SK-N-SH treated with all-trans-retinoic acid at 6 μM for 48 hours (cell line): Measurements from ENCODE around the gene CDC20.

Experiments
- ATAC-seq: fragments of 200-7000 bp; cut with Tn5 transposase; 3 replicates; pipeline ENCODE4 v1.9.1; 2020; ENCODE audit warnings: mild to moderate bottlenecking, moderate library complexity
- ARNTL ChIP-seq: fragments of 450-650 bp; formaldehyde crosslinking; IDR thresholded peaks from 2 replicates; pipeline ENCODE4 v1.5.0; 2020; ENCODE audit warnings: low read depth, mild to moderate bottlenecking, moderate library complexity, borderline replicate concordance
- BACH2 ChIP-seq: fragments of 250-450 bp; sonication (Bioruptor Pico); IDR thresholded peaks from 2 replicates; pipeline ENCODE4 v1.9.0; 2021; ENCODE audit warnings: mild to moderate bottlenecking, borderline replicate concordance
- CSDC2 ChIP-seq: fragments of 250-450 bp; sonication (Bioruptor Pico); IDR thresholded peaks from 2 replicates; pipeline ENCODE4 v1.5.0; 2020; ENCODE audit warnings: mild to moderate bottlenecking, moderate library complexity
- GLIS3 ChIP-seq: fragments of 250-450 bp; sonication (Bioruptor Pico); IDR thresholded peaks from 2 replicates; pipeline ENCODE4 v1.5.0; 2020; ENCODE audit warnings: mild to moderate bottlenecking, moderate library complexity
- ISL1 ChIP-seq: fragments of 250-450 bp; sonication (Bioruptor Pico); IDR thresholded peaks from 2 replicates; pipeline ENCODE4 v2.1.2; 2022; ENCODE audit warnings: mild to moderate bottlenecking, moderate library complexity
- OSR1 ChIP-seq: fragments of 250-450 bp; sonication (Bioruptor Pico); IDR thresholded peaks from 2 replicates; pipeline ENCODE4 v1.8.0; 2022; ENCODE audit warnings: moderate library complexity, mild to moderate bottlenecking, inconsistent platforms
- PPARA ChIP-seq: fragments of 250-450 bp; sonication (Bioruptor Pico); IDR thresholded peaks from 2 replicates; pipeline ENCODE4 v1.5.0; 2020; ENCODE audit warnings: mild to moderate bottlenecking, borderline replicate concordance
- RARB ChIP-seq: fragments of 250-450 bp; sonication (Bioruptor Pico); IDR thresholded peaks from 2 replicates; pipeline ENCODE4 v1.8.0; 2021; ENCODE audit warnings: mild to moderate bottlenecking, moderate library complexity
- SNAI2 ChIP-seq: fragments of 250-450 bp; sonication (Bioruptor Pico); IDR thresholded peaks from 2 replicates; pipeline ENCODE4 v1.5.0; 2020; ENCODE audit warnings: mild to moderate bottlenecking, moderate library complexity
- TCF4 ChIP-seq: fragments of 250-450 bp; sonication (Bioruptor Pico); IDR thresholded peaks from 2 replicates; pipeline ENCODE4 v1.8.0; 2021; ENCODE audit warnings: mild to moderate bottlenecking, moderate library complexity, borderline replicate concordance
- ZFP3 ChIP-seq: fragments of 250-450 bp; sonication (Bioruptor Pico); IDR thresholded peaks from 2 replicates; pipeline ENCODE4 v1.5.0; 2020; ENCODE audit warnings: mild to moderate bottlenecking, moderate library complexity
- ZFP30 ChIP-seq: fragments of 450-650 bp; formaldehyde crosslinking; IDR thresholded peaks from 2 replicates; pipeline ENCODE4 v1.5.0; 2022; ENCODE audit warnings: mild to moderate bottlenecking, moderate library complexity
- ZNF565 ChIP-seq: fragments of 450-650 bp; formaldehyde crosslinking; conservative IDR thresholded peaks from 2 replicates; pipeline ENCODE4 v1.5.0; 2020; ENCODE audit warnings: low read depth, mild to moderate bottlenecking, moderate library complexity
- ZNF70 ChIP-seq: fragments of 450-650 bp; formaldehyde crosslinking; IDR thresholded peaks from 2 replicates; pipeline ENCODE4 v1.5.0; 2020; ENCODE audit warnings: mild to moderate bottlenecking, moderate library complexity
- ZNF8 ChIP-seq: fragments of 450-650 bp; formaldehyde crosslinking; IDR thresholded peaks from 2 replicates; pipeline ENCODE4 v1.5.0; 2020; ENCODE audit warnings: mild to moderate bottlenecking, moderate library complexity
- TF ChIP-seq, protein P1 (sequence below): fragments of 250-450 bp; sonication (Bioruptor Pico); IDR thresholded peaks from 2 replicates; pipeline ENCODE4 v1.5.1; 2020; ENCODE audit warnings: low read depth, mild to moderate bottlenecking, moderate library complexity
- TF ChIP-seq, protein P2 (sequence below): fragments of 250-450 bp; sonication (Bioruptor Pico); IDR thresholded peaks from 2 replicates; pipeline ENCODE4 v1.5.0; 2020; ENCODE audit warnings: mild to moderate bottlenecking, moderate library complexity
- TF ChIP-seq, protein P3 (sequence below): fragments of 250-450 bp; sonication (Bioruptor Pico); IDR thresholded peaks from 2 replicates; pipeline ENCODE4 v1.5.1; 2021; ENCODE audit warnings: mild to moderate bottlenecking, moderate library complexity
- TF ChIP-seq, protein P4 (sequence below): fragments of 250-450 bp; sonication (Bioruptor Pico); IDR thresholded peaks from 2 replicates; pipeline ENCODE4 v1.8.0; 2021; ENCODE audit warnings: low read depth, mild to moderate bottlenecking, moderate library complexity, borderline replicate concordance
- TF ChIP-seq, protein P5 (sequence below): fragments of 250-450 bp; sonication (Bioruptor Pico); IDR thresholded peaks from 2 replicates; pipeline ENCODE4 v1.8.0; 2020; ENCODE audit warnings: mild to moderate bottlenecking, moderate library complexity, borderline replicate concordance

Gene CDC20

DNA sequence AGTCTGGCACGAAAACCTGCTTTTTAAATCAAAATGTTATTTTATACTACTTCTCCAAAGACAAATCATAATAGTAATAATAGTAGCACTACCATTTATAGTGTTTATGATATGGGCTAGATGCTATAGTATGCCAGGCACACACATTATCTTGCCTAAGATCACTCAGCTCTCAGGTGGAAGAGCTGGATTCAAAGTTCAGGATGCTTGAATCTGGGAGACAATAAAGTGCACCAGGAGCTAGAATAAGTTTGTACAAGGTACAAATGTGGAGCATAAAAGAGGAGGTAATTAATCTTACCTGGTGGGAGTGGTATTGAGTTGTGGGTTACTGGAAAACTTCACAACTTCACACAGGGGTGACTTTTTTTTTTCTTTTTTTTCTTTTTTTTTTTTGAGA, 19.1 kb downstream of the CDC20 start:
- no peak for ATAC-seq
- TF ChIP-seq RARB (CRISPR knock-in tag) = no peak
- TF ChIP-seq ZNF565 = no peak
- TF ChIP-seq, protein P1, sequence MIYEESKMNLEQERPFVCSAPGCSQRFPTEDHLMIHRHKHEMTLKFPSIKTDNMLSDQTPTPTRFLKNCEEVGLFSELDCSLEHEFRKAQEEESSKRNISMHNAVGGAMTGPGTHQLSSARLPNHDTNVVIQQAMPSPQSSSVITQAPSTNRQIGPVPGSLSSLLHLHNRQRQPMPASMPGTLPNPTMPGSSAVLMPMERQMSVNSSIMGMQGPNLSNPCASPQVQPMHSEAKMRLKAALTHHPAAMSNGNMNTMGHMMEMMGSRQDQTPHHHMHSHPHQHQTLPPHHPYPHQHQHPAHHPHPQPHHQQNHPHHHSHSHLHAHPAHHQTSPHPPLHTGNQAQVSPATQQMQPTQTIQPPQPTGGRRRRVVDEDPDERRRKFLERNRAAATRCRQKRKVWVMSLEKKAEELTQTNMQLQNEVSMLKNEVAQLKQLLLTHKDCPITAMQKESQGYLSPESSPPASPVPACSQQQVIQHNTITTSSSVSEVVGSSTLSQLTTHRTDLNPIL (CRISPR knock-in tag) = no peak
- no peak for TF ChIP-seq ZFP30

DNA sequence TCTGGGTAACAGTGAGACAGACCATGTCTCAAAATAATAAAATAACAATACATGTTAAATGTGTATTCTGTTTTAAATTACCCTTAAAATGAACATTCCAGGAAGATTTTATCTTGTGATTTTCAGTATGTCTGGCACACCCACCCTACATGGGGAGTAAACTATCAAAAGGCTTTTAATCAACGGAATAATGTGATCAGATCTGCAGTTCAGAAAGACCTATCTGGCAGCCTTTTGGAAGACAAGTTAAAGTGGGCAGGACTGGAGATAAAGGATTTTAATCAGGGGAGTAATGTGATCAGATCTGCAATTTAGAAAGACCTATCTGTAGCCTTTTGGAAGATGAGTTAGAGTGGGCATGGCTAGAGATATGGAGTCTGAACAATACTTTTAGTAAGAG, 20.7 kb downstream of the CDC20 start:
- TF ChIP-seq ISL1 (CRISPR knock-in tag) (peak; percentile 49; the same call in 1 of the 2 replicates), TCF4 (CRISPR knock-in tag) (peak; percentile 87), ZNF70 (CRISPR knock-in tag) (no peak)
- TF ChIP-seq, protein P2, sequence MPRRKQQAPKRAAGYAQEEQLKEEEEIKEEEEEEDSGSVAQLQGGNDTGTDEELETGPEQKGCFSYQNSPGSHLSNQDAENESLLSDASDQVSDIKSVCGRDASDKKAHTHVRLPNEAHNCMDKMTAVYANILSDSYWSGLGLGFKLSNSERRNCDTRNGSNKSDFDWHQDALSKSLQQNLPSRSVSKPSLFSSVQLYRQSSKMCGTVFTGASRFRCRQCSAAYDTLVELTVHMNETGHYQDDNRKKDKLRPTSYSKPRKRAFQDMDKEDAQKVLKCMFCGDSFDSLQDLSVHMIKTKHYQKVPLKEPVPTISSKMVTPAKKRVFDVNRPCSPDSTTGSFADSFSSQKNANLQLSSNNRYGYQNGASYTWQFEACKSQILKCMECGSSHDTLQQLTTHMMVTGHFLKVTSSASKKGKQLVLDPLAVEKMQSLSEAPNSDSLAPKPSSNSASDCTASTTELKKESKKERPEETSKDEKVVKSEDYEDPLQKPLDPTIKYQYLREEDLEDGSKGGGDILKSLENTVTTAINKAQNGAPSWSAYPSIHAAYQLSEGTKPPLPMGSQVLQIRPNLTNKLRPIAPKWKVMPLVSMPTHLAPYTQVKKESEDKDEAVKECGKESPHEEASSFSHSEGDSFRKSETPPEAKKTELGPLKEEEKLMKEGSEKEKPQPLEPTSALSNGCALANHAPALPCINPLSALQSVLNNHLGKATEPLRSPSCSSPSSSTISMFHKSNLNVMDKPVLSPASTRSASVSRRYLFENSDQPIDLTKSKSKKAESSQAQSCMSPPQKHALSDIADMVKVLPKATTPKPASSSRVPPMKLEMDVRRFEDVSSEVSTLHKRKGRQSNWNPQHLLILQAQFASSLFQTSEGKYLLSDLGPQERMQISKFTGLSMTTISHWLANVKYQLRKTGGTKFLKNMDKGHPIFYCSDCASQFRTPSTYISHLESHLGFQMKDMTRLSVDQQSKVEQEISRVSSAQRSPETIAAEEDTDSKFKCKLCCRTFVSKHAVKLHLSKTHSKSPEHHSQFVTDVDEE (CRISPR knock-in tag) = peak; percentile 51; the same call in 1 of the 2 replicates
- no peak for ATAC-seq

DNA sequence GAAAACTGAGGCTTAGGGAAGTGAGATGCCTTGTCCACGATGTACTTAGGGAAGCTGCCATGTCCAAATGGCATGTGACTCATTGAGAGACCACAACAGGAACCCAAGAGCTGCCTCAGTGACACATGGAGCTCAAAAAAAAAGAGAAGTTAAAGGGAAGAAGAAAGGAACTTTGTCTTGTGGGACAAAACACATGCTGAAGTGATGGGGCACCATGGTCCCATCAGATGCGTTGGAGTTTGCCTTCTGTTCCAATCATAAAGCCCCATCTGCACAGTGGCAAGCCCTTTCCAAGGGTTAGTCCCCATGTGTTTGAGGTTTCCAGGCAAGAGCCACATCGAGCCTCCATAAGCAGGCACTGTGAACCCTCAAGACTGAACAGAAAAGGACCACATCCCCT, 22.8 kb downstream of the CDC20 start:
- ATAC-seq = no peak; the same call in 2 of the 3 replicates
- TF ChIP-seq SNAI2 (CRISPR knock-in tag) (no peak), ZNF70 (CRISPR knock-in tag) (no peak), BACH2 (CRISPR knock-in tag) (no peak), ZNF8 (no peak), RARB (CRISPR knock-in tag) (no peak), ARNTL (CRISPR knock-in tag) (no peak)
- TF ChIP-seq, protein P3, sequence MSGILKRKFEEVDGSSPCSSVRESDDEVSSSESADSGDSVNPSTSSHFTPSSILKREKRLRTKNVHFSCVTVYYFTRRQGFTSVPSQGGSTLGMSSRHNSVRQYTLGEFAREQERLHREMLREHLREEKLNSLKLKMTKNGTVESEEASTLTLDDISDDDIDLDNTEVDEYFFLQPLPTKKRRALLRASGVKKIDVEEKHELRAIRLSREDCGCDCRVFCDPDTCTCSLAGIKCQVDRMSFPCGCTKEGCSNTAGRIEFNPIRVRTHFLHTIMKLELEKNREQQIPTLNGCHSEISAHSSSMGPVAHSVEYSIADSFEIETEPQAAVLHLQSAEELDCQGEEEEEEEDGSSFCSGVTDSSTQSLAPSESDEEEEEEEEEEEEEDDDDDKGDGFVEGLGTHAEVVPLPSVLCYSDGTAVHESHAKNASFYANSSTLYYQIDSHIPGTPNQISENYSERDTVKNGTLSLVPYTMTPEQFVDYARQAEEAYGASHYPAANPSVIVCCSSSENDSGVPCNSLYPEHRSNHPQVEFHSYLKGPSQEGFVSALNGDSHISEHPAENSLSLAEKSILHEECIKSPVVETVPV (CRISPR knock-in tag) = no peak

DNA sequence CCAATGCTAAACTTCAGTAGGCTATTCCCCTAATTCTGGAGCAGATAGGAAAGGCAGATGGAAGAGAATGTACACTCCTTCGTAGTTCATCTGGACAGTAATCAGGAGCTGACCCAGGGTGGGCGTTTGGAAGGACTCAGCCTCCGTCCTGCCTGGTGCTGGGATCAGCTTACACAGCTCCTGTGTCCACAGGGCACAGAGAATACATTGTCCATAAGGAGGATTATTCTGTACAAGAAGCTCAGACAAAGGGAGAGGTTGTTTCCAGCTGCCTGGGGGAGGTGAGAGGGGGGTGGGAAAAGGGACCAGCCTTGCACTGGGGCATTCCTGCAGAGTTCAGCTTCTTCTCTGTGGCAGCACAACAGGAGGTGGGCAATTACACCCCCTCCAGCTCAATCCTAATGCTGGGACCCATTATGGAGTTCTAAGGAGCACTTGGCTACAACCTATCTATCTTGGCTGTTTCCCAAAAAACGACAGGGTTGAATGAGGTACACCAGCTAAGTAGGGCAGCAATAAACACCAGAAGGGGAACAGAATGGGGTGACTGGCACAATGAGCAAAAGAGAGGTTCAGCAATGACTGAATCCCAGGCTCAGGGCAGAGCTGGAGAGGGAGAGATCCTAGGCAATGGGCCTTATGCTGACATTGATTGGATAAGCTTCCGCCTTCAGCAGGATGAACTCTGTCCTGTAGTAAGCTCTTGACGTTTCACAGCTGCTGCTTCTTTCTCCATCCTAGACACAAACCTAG, 23.4 kb downstream of the CDC20 start:
- ATAC-seq = peak; percentile 20; the same call in 2 of the 3 replicates
- TF ChIP-seq, protein P4, sequence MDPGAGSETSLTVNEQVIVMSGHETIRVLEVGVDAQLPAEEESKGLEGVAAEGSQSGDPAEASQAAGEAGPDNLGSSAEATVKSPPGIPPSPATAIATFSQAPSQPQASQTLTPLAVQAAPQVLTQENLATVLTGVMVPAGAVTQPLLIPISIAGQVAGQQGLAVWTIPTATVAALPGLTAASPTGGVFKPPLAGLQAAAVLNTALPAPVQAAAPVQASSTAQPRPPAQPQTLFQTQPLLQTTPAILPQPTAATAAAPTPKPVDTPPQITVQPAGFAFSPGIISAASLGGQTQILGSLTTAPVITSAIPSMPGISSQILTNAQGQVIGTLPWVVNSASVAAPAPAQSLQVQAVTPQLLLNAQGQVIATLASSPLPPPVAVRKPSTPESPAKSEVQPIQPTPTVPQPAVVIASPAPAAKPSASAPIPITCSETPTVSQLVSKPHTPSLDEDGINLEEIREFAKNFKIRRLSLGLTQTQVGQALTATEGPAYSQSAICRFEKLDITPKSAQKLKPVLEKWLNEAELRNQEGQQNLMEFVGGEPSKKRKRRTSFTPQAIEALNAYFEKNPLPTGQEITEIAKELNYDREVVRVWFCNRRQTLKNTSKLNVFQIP (CRISPR knock-in tag) = no peak
- TF ChIP-seq ZNF565 = no peak
- TF ChIP-seq ZFP3 (CRISPR knock-in tag) = no peak
- TF ChIP-seq ARNTL (CRISPR knock-in tag) = no peak
- no peak for TF ChIP-seq GLIS3 (CRISPR knock-in tag)
- TF ChIP-seq RARB (CRISPR knock-in tag) = no peak
- TF ChIP-seq ZNF70 (CRISPR knock-in tag) = no peak
- TF ChIP-seq, protein P2 (CRISPR knock-in tag) = no peak
- TF ChIP-seq ZNF8 = no peak
- no peak for TF ChIP-seq TCF4 (CRISPR knock-in tag)
- no peak for TF ChIP-seq CSDC2 (CRISPR knock-in tag)
- TF ChIP-seq, protein P5, sequence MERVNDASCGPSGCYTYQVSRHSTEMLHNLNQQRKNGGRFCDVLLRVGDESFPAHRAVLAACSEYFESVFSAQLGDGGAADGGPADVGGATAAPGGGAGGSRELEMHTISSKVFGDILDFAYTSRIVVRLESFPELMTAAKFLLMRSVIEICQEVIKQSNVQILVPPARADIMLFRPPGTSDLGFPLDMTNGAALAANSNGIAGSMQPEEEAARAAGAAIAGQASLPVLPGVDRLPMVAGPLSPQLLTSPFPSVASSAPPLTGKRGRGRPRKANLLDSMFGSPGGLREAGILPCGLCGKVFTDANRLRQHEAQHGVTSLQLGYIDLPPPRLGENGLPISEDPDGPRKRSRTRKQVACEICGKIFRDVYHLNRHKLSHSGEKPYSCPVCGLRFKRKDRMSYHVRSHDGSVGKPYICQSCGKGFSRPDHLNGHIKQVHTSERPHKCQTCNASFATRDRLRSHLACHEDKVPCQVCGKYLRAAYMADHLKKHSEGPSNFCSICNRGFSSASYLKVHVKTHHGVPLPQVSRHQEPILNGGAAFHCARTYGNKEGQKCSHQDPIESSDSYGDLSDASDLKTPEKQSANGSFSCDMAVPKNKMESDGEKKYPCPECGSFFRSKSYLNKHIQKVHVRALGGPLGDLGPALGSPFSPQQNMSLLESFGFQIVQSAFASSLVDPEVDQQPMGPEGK (CRISPR knock-in tag) = no peak
- no peak for TF ChIP-seq PPARA (CRISPR knock-in tag)
- TF ChIP-seq OSR1 = no peak
